Stimulated activated CD8-positive, alpha-beta memory T cell treated with anti-CD3 and anti-CD28 coated beads, Interleukin-2, amount 100 ng/mL, for 48 hours (primary cell): ENCODE measurements around the gene EEF1AKMT1.
A peak's percentile ranks its signal among the peaks of the same experiment; 100 is the strongest.

Experiments
- DNase-seq, 2 donors: peaks; one replicate each; pipeline ENCODE4 v3.0.0-alpha.2; 2020; ENCODE audit warnings: low read depth in 2 of 2

The EEF1AKMT1 gene

DNA sequence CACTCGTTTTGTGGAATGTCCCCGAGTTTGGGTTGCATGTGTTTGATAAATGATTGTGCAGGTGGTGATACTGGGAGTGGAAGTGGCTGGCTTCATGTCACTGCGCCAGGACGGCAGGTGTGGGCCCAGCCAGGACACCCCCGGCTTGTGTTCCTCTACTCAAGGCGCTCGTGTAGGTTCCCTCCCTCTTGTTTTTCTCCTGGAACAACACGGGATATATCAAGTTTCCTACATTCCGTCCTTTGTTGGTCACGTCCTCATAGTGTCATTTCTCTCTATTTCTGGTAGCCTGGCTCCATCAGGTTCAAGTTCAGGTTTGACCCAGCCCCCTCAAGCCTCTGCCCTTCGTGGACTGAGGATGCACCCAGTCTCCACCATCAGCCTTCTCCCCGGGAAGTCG lies 54.0 kb downstream of the EEF1AKMT1 start:
- DNase-seq = no peak

DNA sequence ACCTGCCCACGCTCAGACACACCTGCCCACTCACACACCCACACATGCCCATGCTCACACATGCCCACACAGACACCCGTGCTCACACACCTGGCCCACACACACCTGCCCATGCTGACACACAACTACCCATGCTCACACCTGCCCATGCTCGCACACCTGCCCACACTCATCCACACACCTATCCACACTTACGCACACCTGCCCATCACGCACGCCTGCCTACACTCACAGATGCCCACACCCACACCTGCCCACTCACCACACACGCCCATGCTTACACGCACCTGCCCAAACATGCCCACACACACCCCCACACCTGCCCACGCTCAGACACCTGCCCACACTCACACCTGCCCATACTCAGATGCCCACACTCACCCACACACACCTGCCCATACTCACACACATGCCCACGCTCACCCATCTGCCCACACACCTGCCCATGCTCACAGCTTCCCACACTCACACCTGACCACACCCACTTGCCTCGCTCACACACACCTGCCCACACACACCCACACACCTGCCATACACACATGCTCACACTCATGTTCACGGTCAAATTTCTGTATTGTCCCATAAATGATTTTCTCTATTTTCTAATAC lies 54.7 kb downstream of the EEF1AKMT1 start:
- DNase-seq = no peak

DNA sequence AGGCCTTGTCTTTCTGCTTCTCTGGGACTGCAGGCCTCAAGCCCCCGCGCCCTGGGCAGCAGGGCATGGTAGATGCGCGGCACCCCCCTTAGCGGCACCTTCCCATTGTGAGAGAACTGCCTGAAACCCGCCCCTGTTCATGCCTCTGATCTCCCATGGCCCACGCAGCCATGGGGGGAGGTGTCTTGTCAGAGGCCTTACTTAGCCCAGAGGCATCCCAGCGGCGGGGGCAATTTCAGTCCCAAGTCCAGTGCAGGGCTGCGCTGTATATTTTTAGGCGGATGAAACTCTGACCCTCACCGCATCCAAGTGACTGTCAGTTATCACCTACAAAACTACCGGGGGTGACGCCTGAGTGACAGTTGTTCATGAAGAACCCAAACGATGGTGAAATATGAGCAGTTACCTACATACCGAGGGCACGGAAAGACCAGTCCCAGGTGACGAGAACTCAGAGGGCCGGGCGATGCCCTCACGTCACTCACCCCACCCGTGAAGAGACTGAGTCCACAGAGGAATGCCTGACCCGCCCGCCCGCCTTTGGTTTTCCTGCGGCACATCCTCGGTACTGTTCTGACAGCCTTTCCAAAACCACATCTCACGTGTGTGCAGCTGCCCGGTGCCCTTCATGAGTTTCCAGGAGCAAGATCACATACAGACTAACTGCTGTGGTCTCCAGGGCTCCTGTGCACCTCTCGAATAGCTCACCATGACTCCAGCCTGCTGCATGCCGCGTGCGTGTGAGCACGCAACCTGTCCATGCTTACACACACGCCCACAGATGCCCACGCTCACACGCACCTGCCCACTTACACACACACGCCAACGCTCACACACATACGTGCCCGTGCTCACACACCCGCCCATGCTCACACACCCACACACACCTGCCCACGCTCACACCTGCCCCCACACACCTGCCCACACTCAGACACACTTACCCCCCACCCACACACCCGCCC lies 55.9 kb downstream of the EEF1AKMT1 start:
- DNase-seq = no peak

DNA sequence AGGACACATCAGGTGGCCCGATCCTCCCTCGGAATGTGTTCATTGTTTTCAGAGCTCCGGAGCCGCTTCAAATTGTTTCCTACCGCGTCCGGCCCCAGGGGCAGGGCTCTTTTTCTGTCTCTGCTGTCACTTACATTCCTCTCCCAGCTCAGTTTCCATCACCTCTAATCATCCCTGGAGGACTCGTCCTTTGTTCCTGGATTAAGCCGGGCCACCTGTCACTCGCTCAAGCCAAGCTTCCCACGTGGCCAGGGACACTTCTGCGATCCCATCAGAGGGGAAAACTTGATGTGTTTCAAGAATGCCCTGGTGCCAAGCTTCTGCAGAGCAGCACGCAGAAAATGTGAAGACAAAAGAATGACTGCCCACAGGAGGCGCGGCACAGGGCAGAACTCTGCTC lies 56.8 kb downstream of the EEF1AKMT1 start:
- no peak for DNase-seq

DNA sequence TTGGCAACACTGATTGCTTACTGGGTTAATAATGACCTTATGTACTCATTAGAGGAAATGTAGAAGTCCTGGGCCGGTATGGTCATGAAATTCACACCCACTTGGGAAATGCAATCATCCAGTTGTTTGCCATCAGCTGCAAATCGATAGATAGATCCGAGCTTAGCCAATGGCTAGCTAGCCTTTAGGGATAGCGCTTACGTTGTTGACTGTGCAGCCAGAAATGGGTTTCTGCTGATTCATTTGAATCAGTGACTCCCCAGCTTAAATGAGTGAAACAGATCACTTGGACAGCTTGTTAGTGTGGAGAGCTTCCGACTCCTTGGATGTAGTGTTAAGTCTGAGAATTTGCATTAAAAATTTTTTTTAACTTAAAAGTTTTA lies 58.4 kb downstream of the EEF1AKMT1 start:
- DNase-seq = no peak

DNA sequence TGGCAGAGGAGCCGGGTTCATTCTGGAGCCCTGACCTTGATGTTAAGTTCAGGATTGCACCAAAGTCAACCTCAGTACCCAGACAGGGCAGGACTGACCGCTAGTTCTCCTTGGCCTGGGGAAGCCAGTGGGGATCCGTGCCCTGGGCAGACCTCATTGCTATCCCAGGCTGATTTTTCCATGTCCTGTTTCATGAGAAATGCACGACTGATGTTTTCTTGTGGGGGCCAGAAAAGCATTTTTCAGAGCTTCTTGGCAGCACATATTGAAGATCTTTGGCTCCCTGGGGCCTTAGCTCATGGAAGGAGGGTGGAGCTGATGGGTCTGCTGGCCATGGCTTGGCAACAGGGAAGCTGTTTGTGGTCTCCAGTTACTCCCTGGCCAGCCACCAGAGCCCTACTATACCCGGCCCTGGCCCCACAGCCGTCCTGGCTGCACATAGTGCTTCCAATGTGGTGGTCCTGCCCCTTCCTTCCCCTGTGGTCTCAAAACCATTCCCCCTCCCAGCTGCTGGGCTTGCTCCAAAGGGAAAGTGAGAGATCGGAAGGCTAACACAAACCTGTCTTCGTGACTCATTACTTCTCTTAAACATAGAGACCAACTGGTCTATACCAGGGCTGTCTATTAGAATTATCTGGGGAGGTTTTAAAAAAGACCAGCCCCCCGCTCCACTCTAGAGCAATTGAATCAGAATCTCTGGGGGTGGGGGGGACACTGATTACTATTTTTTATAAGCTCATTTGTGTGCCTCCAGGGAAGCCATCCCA lies 59.0 kb downstream of the EEF1AKMT1 start:
- no peak for DNase-seq

DNA sequence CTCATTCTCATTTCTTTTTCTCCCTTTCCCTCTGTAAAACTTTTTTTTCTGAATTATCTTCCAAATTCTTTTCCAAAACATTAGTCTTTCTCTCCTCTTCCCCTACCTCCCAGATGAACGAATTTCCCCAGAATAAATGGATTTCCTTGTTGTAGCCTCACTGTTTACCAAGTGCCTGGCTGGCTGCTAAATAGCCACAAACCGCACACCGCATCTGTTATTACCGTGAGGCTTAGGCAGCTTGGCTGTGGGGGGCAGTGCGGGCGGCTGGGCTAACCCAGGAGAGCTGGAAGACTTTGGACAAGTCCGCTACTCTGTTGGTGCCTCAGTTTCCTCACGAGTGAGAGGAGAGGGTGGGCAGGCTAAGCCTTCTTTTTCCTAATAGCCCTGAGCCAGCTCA lies 59.6 kb downstream of the EEF1AKMT1 start:
- no peak for DNase-seq

DNA sequence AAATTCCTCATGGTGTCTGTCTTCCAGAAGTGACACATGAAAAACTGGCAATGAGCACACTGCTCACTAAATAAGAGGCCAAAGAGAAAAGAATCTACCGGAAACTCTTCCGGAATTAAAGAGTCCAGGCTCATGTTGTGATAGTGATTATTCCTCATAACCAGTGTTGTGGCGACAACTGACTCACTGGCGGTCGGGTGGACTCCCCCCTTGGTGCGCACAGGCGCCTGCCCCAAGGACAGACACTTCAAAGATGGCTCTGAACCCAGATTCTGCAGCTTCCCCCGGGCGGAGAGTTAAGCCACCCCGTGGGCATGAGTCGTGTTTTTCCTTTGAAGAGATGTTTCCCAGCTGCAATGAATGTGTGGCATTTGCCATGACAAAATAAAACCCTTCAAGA lies 60.0 kb downstream of the EEF1AKMT1 start:
- DNase-seq = no peak

DNA sequence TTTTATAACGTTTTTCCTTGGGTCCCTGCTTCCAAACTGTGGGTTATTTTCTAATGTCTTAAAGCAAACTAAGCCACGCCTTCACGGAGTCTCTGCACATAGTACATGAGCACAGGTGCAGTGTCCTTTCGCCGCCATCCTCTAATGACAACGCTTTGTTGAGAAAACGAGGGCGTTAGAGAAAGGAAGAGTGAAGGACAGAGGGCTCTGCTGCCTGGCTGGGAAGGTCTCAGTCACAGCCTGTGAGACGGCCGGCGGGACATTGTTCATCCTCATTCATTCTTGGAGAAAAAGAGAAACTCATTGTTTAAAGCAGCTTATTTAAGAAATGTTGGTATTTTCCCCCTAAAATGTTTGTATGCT lies 60.8 kb downstream of the EEF1AKMT1 start:
- no peak for DNase-seq

DNA sequence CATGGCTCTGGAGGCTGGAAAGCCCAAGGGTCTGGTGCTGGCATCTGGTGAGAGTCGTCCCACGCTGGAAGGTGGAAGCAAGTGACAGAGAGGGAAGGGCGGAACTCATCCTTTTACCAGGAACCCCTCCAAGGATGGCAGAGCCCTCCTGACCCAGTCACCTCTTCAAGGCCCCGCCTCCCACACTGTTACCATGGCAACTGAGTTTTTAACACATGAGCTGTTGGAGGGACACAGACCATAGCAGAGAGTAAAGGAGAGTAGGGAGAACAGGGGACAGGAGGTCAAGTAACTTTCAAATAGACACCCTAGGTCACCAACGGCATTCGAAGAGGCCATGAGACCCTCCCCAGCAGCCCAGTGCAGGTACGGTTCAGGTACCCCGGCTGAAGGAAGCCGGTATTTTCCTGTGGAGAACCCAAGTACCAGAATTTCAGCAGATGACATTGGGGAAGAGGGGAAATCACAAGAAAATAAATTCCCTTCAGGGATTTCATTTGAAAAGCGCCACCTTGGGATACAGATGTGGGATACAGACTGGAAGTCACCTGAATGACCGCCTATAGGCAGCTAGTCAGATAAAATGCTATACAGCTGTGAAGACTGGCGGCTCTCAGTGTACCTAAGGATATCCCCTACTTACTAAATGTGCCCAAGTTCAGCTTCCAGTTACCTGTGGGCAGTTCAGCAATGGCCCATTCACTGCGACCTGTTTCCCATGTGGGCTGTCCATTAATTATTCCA lies 62.3 kb downstream of the EEF1AKMT1 start:
- DNase-seq = no peak

DNA sequence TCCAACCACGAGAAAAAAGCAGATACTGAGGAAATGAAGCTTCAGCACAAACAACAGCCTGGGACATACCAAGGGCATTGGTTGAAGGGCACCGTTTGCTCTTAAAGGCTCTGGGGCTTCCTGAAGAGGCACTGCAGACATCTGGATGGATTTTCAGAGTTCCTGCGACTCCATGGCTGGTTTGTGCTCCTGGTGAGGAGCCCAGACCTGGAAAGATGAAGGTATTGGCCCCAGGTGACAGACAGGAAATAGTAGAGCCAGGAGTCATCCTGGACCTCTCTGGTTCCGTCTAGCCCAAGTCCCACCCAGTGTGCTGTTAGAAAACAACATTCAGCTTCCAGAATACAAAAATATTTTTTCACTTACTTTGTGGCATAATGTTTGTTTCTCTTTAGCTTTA lies 64.0 kb downstream of the EEF1AKMT1 start:
- DNase-seq = no peak

DNA sequence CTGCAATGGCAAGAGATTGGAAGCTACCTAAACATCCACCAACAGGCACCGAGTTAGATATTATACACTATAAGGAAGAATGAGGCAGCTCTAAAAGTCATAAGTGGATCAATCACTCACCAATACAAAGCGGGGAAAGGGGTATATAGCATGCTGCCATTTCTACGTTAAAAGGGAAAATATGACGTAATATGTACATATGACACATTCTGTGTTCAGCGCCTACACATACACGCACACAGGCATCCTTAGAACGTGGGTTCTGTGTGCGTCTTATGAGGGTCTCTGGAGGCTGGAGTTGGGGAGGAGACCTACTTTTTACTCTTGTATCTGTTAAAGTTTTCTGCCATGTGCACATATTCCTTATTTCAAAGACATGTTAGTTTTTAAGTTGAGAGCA lies 64.4 kb downstream of the EEF1AKMT1 start:
- no peak for DNase-seq

DNA sequence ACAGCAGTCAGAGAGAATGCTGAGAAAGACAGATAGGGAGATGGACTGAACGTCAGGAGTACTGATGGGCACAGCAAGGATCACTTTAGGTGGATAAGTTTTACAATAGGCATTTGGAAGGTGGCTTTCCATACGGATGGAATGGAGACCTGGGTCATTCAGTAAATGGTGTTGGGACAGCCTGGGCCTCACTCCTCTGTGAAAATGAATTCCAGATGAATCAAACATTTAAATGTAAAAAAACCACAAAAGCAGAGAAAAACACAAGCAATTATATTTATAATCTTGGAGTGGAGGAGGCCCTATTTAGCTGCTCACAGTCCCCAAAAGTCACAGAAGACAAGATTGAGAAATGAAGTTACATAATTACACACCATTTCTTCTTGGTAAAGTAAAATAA lies 65.5 kb downstream of the EEF1AKMT1 start:
- DNase-seq = no peak

DNA sequence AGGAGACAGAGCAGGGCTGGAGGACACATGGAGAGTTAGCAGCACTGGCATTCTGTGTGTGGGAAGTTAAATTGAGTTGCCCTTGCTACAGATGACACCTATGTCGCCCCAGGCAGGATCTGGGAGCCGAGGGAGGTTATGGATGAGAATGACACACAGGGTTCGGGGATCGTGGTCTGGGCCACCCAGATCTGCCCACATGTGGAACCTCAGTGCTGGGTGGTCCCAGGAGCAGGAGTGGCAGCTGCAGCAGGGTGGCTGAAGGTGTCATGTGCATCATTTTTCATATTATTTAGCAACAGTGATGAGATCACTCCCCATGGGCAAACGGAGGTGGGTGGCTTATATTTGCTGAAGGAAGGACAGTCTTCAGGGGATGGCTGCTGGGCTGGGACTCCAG lies 67.1 kb downstream of the EEF1AKMT1 start:
- no peak for DNase-seq

DNA sequence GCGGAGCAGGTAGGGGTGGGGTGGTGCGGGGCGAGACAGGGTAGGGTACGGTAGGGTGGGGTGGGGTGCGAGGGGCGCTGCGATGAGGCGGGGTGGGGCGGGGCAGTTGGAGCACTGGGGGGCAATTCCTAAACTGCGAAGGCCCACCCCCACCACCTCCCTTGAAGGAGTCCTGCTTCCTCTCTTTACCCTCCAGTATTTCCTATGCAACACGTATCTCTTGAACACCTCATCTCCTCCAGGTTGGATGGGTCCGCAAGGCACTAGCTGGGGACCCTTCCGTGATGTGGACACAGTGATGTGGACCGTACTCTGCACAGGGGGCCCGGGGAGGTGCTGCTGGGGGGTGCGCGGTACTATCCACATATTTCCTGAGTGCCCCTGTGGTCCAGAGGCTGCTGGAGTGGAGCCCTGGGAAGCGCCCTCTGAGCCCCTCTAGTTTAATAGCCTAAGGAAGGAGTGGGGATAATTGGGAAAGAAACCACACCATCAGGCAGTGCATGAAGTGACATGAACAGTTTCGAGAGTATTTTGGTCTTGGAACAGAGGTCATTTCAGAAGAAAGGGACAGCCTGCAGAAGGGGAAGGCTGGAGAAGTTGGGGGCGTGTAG lies 69.2 kb downstream of the EEF1AKMT1 start:
- DNase-seq = no peak

DNA sequence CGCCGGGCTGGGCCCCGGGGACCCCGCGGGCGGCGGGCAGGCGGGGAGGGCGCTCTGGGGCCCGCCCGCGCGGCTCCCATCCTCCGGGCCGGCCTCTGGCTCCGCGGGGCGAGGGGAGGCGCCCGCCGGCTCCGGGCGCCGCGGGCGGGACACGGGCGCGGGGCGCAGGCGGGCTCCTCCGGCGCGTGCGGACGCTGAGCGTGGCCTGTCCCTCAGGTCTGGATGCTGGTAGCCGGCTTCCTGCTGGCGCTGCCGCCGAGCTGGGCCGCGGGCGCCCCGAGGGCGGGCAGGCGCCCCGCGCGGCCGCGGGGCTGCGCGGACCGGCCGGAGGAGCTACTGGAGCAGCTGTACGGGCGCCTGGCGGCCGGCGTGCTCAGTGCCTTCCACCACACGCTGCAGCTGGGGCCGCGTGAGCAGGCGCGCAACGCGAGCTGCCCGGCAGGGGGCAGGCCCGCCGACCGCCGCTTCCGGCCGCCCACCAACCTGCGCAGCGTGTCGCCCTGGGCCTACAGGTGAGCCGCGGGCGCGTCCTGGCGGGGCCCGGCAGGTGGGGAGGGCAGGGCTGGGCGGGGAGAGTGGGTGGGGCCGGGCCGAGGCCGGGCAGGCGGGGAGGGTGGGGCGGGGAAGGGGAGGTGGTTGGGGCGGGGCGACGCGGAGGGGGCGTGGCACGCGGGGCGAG lies 69.8 kb downstream of the EEF1AKMT1 start:
- peak; percentile 59 for DNase-seq

DNA sequence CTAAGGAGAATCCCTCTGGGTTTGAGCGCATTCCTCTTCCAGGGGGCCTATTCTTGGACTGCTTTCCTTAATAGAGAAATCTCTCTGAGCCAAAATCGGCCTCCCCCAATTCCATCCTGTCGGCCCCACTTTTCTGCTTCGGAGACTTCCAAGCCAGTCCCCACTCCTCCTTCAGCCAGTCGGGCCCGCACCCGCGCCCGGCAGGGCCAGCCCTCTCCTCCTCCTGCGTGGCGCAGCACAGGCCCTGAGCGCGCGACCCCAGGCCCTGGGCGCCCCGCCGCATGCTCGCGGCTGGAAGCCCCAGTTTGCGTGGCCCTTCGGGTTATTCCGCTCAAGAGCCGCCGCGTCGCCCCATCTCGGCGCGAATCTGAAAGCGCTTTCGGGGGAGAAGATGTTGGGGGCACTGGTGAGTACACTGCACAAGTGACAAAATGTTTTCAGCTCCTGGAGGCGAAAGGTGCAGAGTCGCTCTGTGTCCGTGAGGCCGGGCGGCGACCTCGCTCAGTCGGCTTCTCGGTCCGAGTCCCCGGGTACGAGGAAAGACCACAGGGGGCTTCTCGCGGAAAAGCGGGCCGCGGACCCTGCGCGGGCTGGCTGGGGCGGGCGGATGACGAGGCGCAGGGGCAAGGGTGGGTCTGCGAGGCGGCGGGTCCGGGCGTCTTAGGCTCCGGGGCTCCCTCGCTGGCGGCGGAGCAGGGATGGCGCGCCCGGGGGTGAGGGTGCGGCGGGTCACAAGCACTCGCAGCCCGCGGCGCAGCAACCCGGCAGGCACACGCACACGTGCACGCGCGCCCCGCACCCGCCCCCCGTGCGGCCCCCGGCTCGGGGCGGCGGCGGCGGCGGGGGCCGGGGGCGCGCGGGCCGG lies 70.6 kb downstream of the EEF1AKMT1 start, which contains the start of gene IL17D:
TSS of gene IL17D (plus strand) at position 785 of the 865 bp plus-strand sequence. CDS start 303 bp downstream, outside the sequence.
- DNase-seq = peak in 1 of 2 donors; percentile 27

DNA sequence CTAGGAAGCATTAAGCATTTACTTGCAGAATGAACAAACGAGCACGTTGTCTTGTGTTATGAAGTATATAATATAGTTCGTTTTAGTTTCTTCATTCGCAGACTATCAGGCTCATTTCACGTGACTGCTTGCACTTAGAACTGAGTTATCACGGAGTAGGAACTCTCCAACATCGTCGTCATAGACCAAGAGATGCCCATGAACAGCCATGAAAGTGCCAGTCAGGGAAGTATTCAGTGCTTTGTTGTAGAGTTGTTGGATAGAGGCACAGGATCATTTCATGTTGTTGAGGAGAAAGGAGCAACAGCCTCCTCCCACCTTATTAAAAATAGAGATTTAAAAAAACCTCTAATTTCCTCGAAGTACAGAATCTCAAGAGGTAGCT lies 71.2 kb downstream of the EEF1AKMT1 start:
- no peak for DNase-seq

DNA sequence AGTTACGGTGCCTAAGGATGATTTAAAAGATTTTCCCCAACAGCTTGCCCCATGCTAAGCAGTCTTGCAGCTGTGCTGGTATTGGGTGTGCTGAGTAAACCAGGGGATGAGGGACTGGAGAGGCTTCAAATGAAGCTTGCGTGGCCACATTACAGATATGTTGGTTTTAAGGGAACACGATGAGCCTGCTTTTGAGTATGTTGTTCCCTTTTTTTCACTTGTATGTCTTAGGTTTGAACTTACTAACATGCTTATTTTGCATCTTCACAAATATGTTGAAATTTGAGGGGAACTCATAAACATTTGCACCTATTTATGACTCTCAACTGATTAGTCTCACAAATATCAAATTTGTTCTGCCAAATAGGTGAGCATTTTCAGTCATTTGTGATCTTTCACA lies 72.3 kb downstream of the EEF1AKMT1 start:
- no peak for DNase-seq

DNA sequence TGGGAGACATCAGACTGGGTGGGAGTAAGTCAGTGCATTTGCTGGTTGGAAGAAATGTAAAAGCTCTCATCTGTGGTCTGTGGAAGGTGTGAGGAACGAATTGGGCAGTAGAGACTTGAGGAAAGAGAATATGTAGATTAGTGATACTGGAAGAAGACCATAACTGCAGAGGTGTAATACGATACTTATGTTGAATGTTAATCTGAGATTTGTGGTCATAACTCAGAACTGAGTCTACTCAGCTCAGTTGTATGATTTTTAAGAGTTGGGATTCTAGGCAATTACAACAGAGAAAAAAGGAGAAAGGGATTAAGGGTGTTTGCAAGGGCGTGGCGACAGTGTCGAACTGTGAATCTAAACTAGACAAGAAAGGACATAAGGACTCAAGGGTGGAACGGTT lies 73.5 kb downstream of the EEF1AKMT1 start:
- DNase-seq = no peak
